Panc1 (cell line): ENCODE results near the gene SEC31A. TPM values are rescaled to one million over a fixed set of nuclear protein-coding genes. Genes with fewer than 3 reads are reported as not detected.

Experiments
- ATAC-seq: fragments of 200-7000 bp; cut with Tn5 transposase; 2 replicates; pipeline ENCODE4 v1.9.1; 2020; ENCODE audit warnings: mild to moderate bottlenecking, moderate library complexity
- BruUV-seq: library from RNA; stranded (reverse); fragments of 400-500 nt; replicated peaks from 2 replicates; lab custom pipeline; 2021; lab: Mats Ljungman, UMichigan
- CTCF ChIA-PET: fragments of 300-600 bp; sonication (Branson Sonifier 250); formaldehyde crosslinking; loops from one replicate; lab custom pipeline; 2022; ENCODE audit warnings: antibody characterized with exemption; lab: Charles Lee
- POLR2A ChIA-PET: fragments of 300-600 bp; sonication (Branson Sonifier 250); formaldehyde crosslinking; loops from one replicate; lab custom pipeline; 2022; ENCODE audit warnings: antibody characterized with exemption; lab: Charles Lee
- DNase-seq: peaks from one replicate; pipeline ENCODE4 v3.0.0-alpha.2; 2010; ENCODE audit warnings: low read depth, low spot score
- H3K27ac ChIP-seq: 2 replicates; pipeline ENCODE4 v1.5.1; 2011; ENCODE audit warnings: mild to moderate bottlenecking, low read length, inconsistent platforms
- H3K27me3 ChIP-seq: fragments of 200-500 bp; sonication (Bioruptor generic); 2 replicates; pipeline ENCODE4 v1.6.0; 2014; ENCODE audit warnings: low read length, inconsistent platforms; ENCODE audit not compliant: control insufficient read depth, insufficient read depth
- H3K36me3 ChIP-seq: fragments of 200-500 bp; sonication (Bioruptor generic); 2 replicates; pipeline ENCODE4 v1.5.1; 2014; ENCODE audit warnings: inconsistent platforms, mild to moderate bottlenecking, low read length, moderate library complexity; ENCODE audit not compliant: control insufficient read depth, insufficient read depth
- H3K4me1 ChIP-seq: 2 replicates; pipeline ENCODE4 v1.5.1; 2011; ENCODE audit warnings: inconsistent platforms, mild to moderate bottlenecking, low read length, moderate library complexity; ENCODE audit not compliant: control insufficient read depth, insufficient read depth
- H3K4me3 ChIP-seq, 2 experiments: 2 replicates each; pipeline ENCODE4 v1.5.1; 2011 to 2012; ENCODE audit warnings: low read depth in 2 of 2, low read length in 2 of 2, mild to moderate bottlenecking in 2 of 2, inconsistent platforms in 1 of 2, moderate library complexity in 1 of 2
- H3K9me3 ChIP-seq: fragments of 200-500 bp; sonication (Bioruptor generic); 2 replicates; pipeline ENCODE4 v1.5.1; 2014; ENCODE audit warnings: low read depth, mild to moderate bottlenecking, inconsistent platforms, low read length, moderate library complexity; ENCODE audit not compliant: control insufficient read depth, insufficient read depth
- CTCF ChIP-seq: fragments of 450-650 bp; IDR thresholded peaks from 2 replicates; pipeline ENCODE4 v1.5.1; 2017; ENCODE audit warnings: mild to moderate bottlenecking
- POLR2AphosphoS5 ChIP-seq: IDR thresholded peaks from 2 replicates; pipeline ENCODE4 v1.6.1; 2012; ENCODE audit warnings: mild to moderate bottlenecking, low read depth, low read length, moderate library complexity
- REST ChIP-seq, 2 experiments: IDR thresholded peaks; 2 replicates each; pipeline ENCODE4 v1.6.1; 2011 to 2012; ENCODE audit warnings: low read depth in 2 of 2, control low read depth in 1 of 2, low read length in 1 of 2, mild to moderate bottlenecking in 1 of 2, moderate library complexity in 1 of 2; ENCODE audit not compliant: insufficient read depth in 1 of 2
- SIN3A ChIP-seq: IDR thresholded peaks from 2 replicates; pipeline ENCODE4 v1.6.1; 2012; ENCODE audit warnings: low read depth, mild to moderate bottlenecking, low read length, moderate library complexity, borderline replicate concordance; ENCODE audit not compliant: insufficient read depth
- TCF7L2 ChIP-seq: IDR thresholded peaks from 2 replicates; pipeline ENCODE4 v1.6.1; 2011; ENCODE audit warnings: mild to moderate bottlenecking, low read depth, low read length, inconsistent platforms
- in situ Hi-C: cut with HindIII; loops from 2 replicates; pipeline ENCODE4 v1.10.0; 2016; ENCODE audit warnings: low sequenced_read_pairs, low pct_unique_long_range_greater_than_20kb
- intact Hi-C: fragments of 100-400 bp; cut with micrococcal nuclease; formaldehyde crosslinking; loops from one replicate; pipeline ENCODE4 v1.10.0; 2022; ENCODE audit not compliant: unreplicated experiment
- total RNA-seq: library from RNA; stranded (reverse); gene quantifications from one replicate; pipeline ENCODE4 v1.2.1, GENCODE V29; 2021; ENCODE audit not compliant: unreplicated experiment

Gene SEC31A
- total RNA-seq, 1 experiment from 2014 or later: 107 TPM

GRCh38 chr4:82790060-82790660 lies 100.8 kb downstream of the SEC31A start:
- in situ Hi-C loops (no loop called here), intact Hi-C loops (no loop called here)
- Histone ChIP-seq H3K9me3 (no peaks in the 10 kb centered on the region), H3K27ac (no peak overlapping the region), H3K4me3 (no peak overlapping the region), H3K36me3 (no peaks in the 10 kb centered on the region), H3K27me3 (no peaks in the 10 kb centered on the region), H3K4me1 (no peaks in the 10 kb centered on the region; the same call in 1 of the 2 replicates)
- DNase-seq (no peak), ATAC-seq (no peak)
- TF ChIP-seq SIN3A: no peak
- no peak for TF ChIP-seq POLR2AphosphoS5
- TF ChIP-seq TCF7L2: no peak
- TF ChIP-seq CTCF: no peak
- TF ChIP-seq REST (IDR thresholded peaks at IDR 0.05; ENCODE audit: insufficient read depth in 1 of 2, low read depth in 2 of 2, low read length in 1 of 2): no peak
- CTCF ChIA-PET: no interaction called here
- POLR2A ChIA-PET: no interaction called here
- no TSS peak for BruUV-seq

GRCh38 chr4:82789025-82789776 lies 101.8 kb downstream of the SEC31A start:
- no peak for DNase-seq
- Histone ChIP-seq H3K4me3 (no peak overlapping the region), H3K9me3 (no peaks in the 10 kb centered on the region), H3K4me1 (no peaks in the 10 kb centered on the region; the same call in 1 of the 2 replicates), H3K27ac (no peak overlapping the region), H3K27me3 (no peaks in the 10 kb centered on the region), H3K36me3 (no peaks in the 10 kb centered on the region)
- TF ChIP-seq SIN3A: no peak
- no peak for TF ChIP-seq REST (IDR thresholded peaks at IDR 0.05; ENCODE audit: insufficient read depth in 1 of 2, low read depth in 2 of 2, low read length in 1 of 2)
- TF ChIP-seq CTCF: no peak
- TF ChIP-seq TCF7L2: no peak
- TF ChIP-seq POLR2AphosphoS5: no peak
- no peak for ATAC-seq
- ChIA-PET CTCF (no interaction called here), POLR2A (interaction anchor here (0.6 kb wide), 1 partner anchor 26 kb away, joined by 4 read pairs; no protein-coding TSS in a partner anchor)
- no TSS peak for BruUV-seq
- intact Hi-C loops (no loop called here), in situ Hi-C loops (no loop called here)
